ENCODE data around the gene NAB1.
"Not testable (repeated sequence)": the region's sequence is repeated elsewhere in the genome, so short reads cannot be mapped to it uniquely, and the experiment has no call there.

Gene NAB1

DNA sequence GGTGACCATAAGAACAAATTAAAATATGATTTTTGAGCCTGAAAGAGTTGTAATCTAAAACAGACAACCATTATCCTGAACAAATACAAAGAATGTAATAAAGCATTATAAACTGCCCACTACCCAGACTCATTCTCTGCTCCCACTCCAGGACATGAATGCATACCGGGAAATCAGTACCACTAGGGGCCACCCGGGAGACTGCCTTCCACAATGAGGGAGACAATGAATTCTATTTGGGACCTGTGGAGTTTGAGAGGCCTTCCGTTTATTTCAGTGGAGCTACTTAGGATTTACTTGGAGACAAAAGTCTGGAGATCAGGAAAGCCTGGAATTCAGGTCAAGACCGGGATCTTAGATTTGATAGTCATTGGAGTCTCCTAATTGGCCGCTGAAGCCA, 50.0 kb downstream of the NAB1 start:
- TF ChIP-seq, protein P1, sequence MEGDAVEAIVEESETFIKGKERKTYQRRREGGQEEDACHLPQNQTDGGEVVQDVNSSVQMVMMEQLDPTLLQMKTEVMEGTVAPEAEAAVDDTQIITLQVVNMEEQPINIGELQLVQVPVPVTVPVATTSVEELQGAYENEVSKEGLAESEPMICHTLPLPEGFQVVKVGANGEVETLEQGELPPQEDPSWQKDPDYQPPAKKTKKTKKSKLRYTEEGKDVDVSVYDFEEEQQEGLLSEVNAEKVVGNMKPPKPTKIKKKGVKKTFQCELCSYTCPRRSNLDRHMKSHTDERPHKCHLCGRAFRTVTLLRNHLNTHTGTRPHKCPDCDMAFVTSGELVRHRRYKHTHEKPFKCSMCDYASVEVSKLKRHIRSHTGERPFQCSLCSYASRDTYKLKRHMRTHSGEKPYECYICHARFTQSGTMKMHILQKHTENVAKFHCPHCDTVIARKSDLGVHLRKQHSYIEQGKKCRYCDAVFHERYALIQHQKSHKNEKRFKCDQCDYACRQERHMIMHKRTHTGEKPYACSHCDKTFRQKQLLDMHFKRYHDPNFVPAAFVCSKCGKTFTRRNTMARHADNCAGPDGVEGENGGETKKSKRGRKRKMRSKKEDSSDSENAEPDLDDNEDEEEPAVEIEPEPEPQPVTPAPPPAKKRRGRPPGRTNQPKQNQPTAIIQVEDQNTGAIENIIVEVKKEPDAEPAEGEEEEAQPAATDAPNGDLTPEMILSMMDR (IDR thresholded peaks at IDR 0.05; ENCODE audit: insufficient read depth, low read depth, low read length, missing control alignments) = no peak
- H3K4me3 ChIP-seq (ENCODE audit: low read depth, low read length) = no peak overlapping the region
- no peak for DNase-seq (ENCODE audit: low read depth)

DNA sequence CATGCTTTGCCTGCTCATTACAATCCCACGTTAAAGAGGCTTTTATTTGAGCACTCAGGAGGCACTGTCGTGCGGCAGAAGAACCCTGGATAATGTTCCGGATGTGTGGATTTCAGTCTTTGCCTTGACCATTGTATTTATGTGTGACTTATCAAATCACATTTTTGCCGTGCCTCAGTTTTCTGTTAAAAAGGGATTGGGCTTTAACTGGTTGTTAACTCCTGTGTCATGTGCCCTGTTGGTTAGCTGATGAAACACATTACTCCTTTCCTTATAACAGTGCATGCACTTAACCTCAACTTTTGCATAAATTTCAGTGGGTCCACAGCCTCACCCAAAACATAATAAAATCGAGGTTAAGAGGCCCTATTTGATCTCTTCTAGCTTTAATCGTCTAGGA, 52.7 kb downstream of the NAB1 start:
- TF ChIP-seq, protein P1 (IDR thresholded peaks at IDR 0.05; ENCODE audit: insufficient read depth, low read depth, low read length, missing control alignments) = no peak
- peak; percentile 49 for DNase-seq (ENCODE audit: low read depth)

DNA sequence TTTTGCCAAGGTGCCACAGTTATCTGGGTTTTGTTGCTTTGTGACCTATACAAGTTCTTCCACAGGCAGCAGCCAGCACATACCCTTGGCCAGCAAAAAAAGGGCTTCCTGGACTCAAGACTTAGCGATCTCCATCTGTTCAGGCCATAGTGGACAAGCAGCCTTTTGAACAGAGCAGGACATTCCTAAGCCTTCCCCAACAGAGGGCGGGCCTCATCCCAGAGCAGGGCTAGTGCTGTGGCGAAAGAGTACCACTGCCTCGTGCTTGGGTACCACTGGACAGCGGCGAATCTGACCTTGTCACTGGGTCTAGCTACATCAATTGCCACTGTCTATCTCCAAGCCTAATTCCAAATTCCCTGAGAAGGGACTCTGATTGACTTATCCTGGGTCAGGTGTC, 56.4 kb downstream of the NAB1 start:
- TF ChIP-seq, protein P1 (IDR thresholded peaks at IDR 0.05; ENCODE audit: insufficient read depth, low read depth, low read length, missing control alignments) = no peak
- no peak overlapping the region for H3K4me3 ChIP-seq (ENCODE audit: low read depth, low read length)
- no peak for DNase-seq (ENCODE audit: low read depth)

More for the DNA sequence above, 52.7 kb downstream of the NAB1 start:
- H3K4me3 ChIP-seq (ENCODE audit: low read depth, low read length) = no peak overlapping the region

DNA sequence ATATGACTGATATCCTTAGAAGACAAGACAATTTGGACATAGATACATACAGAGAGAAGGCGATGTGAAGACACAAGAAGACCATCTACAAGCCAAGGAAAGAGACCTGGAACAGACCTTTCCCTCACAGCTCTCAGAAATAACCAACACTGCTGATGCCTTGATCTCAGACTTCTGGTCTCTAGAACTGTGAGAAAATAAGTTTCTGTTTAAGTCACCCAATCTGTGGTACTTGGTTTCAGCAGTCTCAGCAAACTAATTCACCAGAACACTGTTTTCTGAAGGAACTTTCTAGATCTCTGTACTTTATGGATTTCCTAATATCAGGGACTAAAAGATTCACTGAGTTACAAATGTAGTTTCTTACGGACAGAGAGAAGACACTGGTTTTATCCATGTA, 58.8 kb downstream of the NAB1 start:
- TF ChIP-seq, protein P1 (IDR thresholded peaks at IDR 0.05; ENCODE audit: insufficient read depth, low read depth, low read length, missing control alignments) = no peak
- DNase-seq (ENCODE audit: low read depth) = peak; percentile 58
- H3K4me3 ChIP-seq (ENCODE audit: low read depth, low read length) = no peak overlapping the region

DNA sequence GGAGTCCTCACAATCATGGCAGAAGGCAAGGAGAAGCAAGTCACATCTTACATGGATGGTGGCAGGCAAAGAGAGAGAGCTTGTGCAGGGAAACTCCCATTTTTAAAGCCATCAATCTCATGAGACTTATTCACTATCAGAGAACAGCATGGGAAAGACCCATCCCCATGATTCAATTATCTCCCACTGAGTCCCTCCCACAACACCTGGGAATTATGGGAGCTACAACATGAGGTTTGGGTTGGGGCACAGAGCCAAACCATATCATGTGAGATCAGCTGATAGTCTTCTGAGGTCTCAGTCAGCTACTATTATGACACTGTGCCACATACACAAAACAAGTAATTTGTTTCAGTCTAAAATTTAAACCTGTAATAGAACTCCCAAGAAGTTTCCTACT, 59.8 kb downstream of the NAB1 start:
- not testable (repeated sequence) for DNase-seq (ENCODE audit: low read depth); H3K4me3 ChIP-seq (ENCODE audit: low read depth, low read length)

DNA sequence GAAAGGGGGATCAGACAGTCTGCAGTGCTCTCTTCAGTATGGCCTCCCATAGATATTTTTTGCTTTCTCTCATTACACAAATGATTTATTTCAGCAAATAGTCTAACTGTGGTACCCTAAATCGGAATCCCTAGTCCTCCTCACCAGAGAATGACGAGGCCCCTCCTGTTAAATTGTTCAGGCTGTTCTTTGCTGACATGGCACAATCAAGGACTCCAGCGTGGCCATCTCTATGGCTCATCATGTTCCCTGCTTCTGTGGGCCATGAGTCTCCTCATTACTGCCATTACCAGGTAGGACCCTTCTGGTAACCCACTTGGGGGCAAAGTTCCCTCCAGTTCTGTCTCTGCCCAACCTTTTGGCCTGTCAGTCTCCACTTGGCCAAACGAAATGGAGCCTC, 62.2 kb downstream of the NAB1 start:
- H3K4me3 ChIP-seq (ENCODE audit: low read depth, low read length) = no peak overlapping the region
- TF ChIP-seq, protein P1 (IDR thresholded peaks at IDR 0.05; ENCODE audit: insufficient read depth, low read depth, low read length, missing control alignments) = no peak
- DNase-seq (ENCODE audit: low read depth) = no peak

DNA sequence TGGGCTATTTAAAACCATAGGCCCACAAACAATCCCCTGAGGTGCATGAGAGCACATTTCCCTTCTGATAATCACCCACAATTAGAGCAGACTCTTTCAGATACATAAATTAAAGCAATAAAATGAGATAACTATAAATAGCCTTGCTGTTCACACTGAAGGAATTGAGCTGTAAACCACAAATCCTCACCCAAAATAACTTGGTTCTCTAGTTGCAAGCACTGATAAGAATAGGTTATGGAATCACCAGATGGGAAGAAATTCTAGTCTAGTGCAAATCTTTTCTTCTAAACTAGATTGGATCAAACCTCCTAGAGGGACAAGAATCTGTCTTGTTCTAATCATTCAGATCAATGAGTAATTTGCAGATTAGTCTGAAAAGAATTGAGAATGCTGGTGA, 64.6 kb downstream of the NAB1 start:
- no peak overlapping the region for H3K4me3 ChIP-seq (ENCODE audit: low read depth, low read length)
- no peak for DNase-seq (ENCODE audit: low read depth)
- TF ChIP-seq, protein P1 (IDR thresholded peaks at IDR 0.05; ENCODE audit: insufficient read depth, low read depth, low read length, missing control alignments) = no peak

Data from GM12865 (cell line).